A549 (cell line): Measurements from ENCODE around the gene SYS1. TPM values are rescaled to one million over a fixed set of nuclear protein-coding genes. Genes with fewer than 3 reads are reported as not detected.

Experiments
- ATAC-seq, 2 experiments: fragments of 200-7000 bp in 1 of 2; fragments of >200 bp in 1 of 2; cut with Nextera tagmentation in 1 of 2; cut with Tn5 transposase in 1 of 2; 3 replicates each; pipeline versions ENCODE4 v1.8.0 to v1.9.1; 2018 to 2020; ENCODE audit warnings: mild to moderate bottlenecking in 1 of 2, moderate library complexity in 1 of 2
- CTCF ChIA-PET: fragments of 300-600 bp; sonication (Branson Sonifier 250); formaldehyde crosslinking; extraction: SDS; loops from one replicate; lab custom pipeline; 2021; ENCODE audit warnings: antibody characterized with exemption, inconsistent platforms; lab: Yijun Ruan, JAX
- POLR2A ChIA-PET: fragments of 350-600 bp; formaldehyde crosslinking; extraction: SDS; loops from one replicate; lab custom pipeline; 2021; ENCODE audit warnings: antibody characterized with exemption, inconsistent platforms; lab: Yijun Ruan, JAX
- DNase-seq, 2 experiments: peaks; one replicate each; pipeline versions ENCODE4 v3.0.0 to v3.0.0-alpha.2; 2011 to 2016; ENCODE audit warnings: low read depth in 1 of 2, low spot score in 1 of 2
- FAIRE-seq: peaks from 2 replicates; lab custom pipeline; 2011; peaks lifted over from hg19 to GRCh38; lab: Jason Lieb, UNC
- H3K27ac ChIP-seq, 2 experiments: fragments of >200 bp; sonication (Bioruptor Twin); formaldehyde crosslinking; 3 replicates each; pipeline ENCODE4 v1.5.1; 2016 to 2017
- H3K4me1 ChIP-seq: fragments of >200 bp; sonication (Bioruptor Twin); formaldehyde crosslinking; 3 replicates; pipeline ENCODE4 v1.6.1; 2016
- H3K4me2 ChIP-seq: fragments of >200 bp; sonication (Bioruptor Twin); formaldehyde crosslinking; 3 replicates; pipeline ENCODE4 v1.6.1; 2016
- H3K4me3 ChIP-seq: fragments of >200 bp; sonication (Bioruptor Twin); formaldehyde crosslinking; 3 replicates; pipeline ENCODE4 v1.5.1; 2016
- H3K9me3 ChIP-seq: fragments of >200 bp; sonication (Bioruptor Twin); formaldehyde crosslinking; 3 replicates; pipeline ENCODE4 v1.6.1; 2016
- BCL3 ChIP-seq: fragments of >200 bp; sonication (Bioruptor Twin); formaldehyde crosslinking; IDR thresholded peaks from 3 replicates; pipeline ENCODE4 v1.6.1; 2016
- CBX2 ChIP-seq: fragments of 200-600 bp; sonication (generic); IDR thresholded peaks from 2 replicates; pipeline ENCODE4 v1.6.1; 2016; ENCODE audit warnings: low read depth, mild to moderate bottlenecking, borderline replicate concordance
- CHD2 ChIP-seq: fragments of 150-350 bp; IDR thresholded peaks from 2 replicates; pipeline ENCODE4 v1.6.1; 2014; ENCODE audit warnings: low read length; ENCODE audit not compliant: partially characterized antibody
- E2F6 ChIP-seq: IDR thresholded peaks from 2 replicates; pipeline ENCODE4 v1.6.1; 2012; ENCODE audit warnings: low read depth, borderline replicate concordance
- EHF ChIP-seq: fragments of 250-450 bp; sonication (Bioruptor Pico); IDR thresholded peaks from 2 replicates; pipeline ENCODE4 v1.5.0; 2020; ENCODE audit warnings: mild to moderate bottlenecking
- EHMT2 ChIP-seq: fragments of 200-600 bp; sonication (generic); IDR thresholded peaks from 2 replicates; pipeline ENCODE4 v1.6.1; 2016; ENCODE audit warnings: antibody characterized with exemption, low read depth, mild to moderate bottlenecking, moderate library complexity
- ELK1 ChIP-seq: fragments of 150-350 bp; IDR thresholded peaks from 2 replicates; pipeline ENCODE4 v1.6.1; 2014; ENCODE audit warnings: low read depth, mild to moderate bottlenecking, low read length
- FOSL2 ChIP-seq, 2 experiments: fragments of 450-650 bp in 1 of 2; fragments of >200 bp in 1 of 2; sonication (Bioruptor Twin) in 1 of 2; formaldehyde crosslinking; IDR thresholded peaks; 2 replicates each; pipeline versions ENCODE4 v1.5.0 to v1.6.1; 2016 to 2020; ENCODE audit warnings: mild to moderate bottlenecking in 1 of 2, moderate library complexity in 1 of 2
- FOXS1 ChIP-seq: fragments of 250-450 bp; sonication (Bioruptor Pico); IDR thresholded peaks from 2 replicates; pipeline ENCODE4 v1.5.0; 2020; ENCODE audit warnings: mild to moderate bottlenecking, moderate library complexity
- GATA3 ChIP-seq: IDR thresholded peaks from 2 replicates; pipeline ENCODE4 v1.6.1; 2012; ENCODE audit warnings: borderline replicate concordance
- HEYL ChIP-seq: fragments of 250-450 bp; sonication (Bioruptor Pico); IDR thresholded peaks from 2 replicates; pipeline ENCODE4 v1.8.0; 2021; ENCODE audit warnings: mild to moderate bottlenecking, moderate library complexity
- HMGXB4 ChIP-seq: fragments of 250-450 bp; sonication (Bioruptor Pico); IDR thresholded peaks from 2 replicates; pipeline ENCODE4 v1.5.0; 2021; ENCODE audit warnings: mild to moderate bottlenecking, moderate library complexity, borderline replicate concordance
- HOXA7 ChIP-seq: fragments of 250-450 bp; sonication (Bioruptor Pico); IDR thresholded peaks from 2 replicates; pipeline ENCODE4 v1.5.0; 2020; ENCODE audit warnings: mild to moderate bottlenecking, moderate library complexity
- JUN ChIP-seq, 2 experiments: fragments of >200 bp; sonication (Bioruptor Twin); formaldehyde crosslinking; IDR thresholded peaks; 2 replicates in 1 of 2; 3 replicates in 1 of 2; pipeline ENCODE4 v1.6.1; 2016 to 2017
- KDM1A ChIP-seq: fragments of 200-600 bp; sonication (generic); IDR thresholded peaks from 2 replicates; pipeline ENCODE4 v1.6.1; 2016; ENCODE audit warnings: low read depth, mild to moderate bottlenecking
- MAFK ChIP-seq: fragments of 450-650 bp; IDR thresholded peaks from 2 replicates; pipeline ENCODE4 v1.6.1; 2014; ENCODE audit not compliant: partially characterized antibody
- MAZ ChIP-seq: fragments of 150-350 bp; IDR thresholded peaks from 2 replicates; pipeline ENCODE4 v1.6.1; 2014; ENCODE audit warnings: antibody characterized with exemption, low read depth, low read length, borderline replicate concordance
- NFE2L2 ChIP-seq: fragments of 150-350 bp; conservative IDR thresholded peaks from 2 replicates; pipeline ENCODE4 v1.6.1; 2014; ENCODE audit warnings: low read length
- NPAS2 ChIP-seq: fragments of 250-450 bp; sonication (Bioruptor Pico); IDR thresholded peaks from 2 replicates; pipeline ENCODE4 v1.8.0; 2022; ENCODE audit warnings: mild to moderate bottlenecking, moderate library complexity, borderline replicate concordance
- POLR2A ChIP-seq: IDR thresholded peaks from 2 replicates; pipeline ENCODE4 v1.6.1; 2012; ENCODE audit warnings: mild to moderate bottlenecking, low read length
- RAD21 ChIP-seq, 2 experiments: fragments of >200 bp in 1 of 2; sonication (Bioruptor Twin) in 1 of 2; formaldehyde crosslinking in 1 of 2; IDR thresholded peaks in 1 of 2; conservative IDR thresholded peaks in 1 of 2; 2 replicates in 1 of 2; 3 replicates in 1 of 2; pipeline ENCODE4 v1.6.1; 2012 to 2018; ENCODE audit warnings: inconsistent platforms in 1 of 2
- RARB ChIP-seq: fragments of 250-450 bp; sonication (Bioruptor Pico); IDR thresholded peaks from 2 replicates; pipeline ENCODE4 v1.8.0; 2021; ENCODE audit warnings: mild to moderate bottlenecking, moderate library complexity
- SMC3 ChIP-seq: fragments of >200 bp; sonication (Bioruptor Twin); formaldehyde crosslinking; IDR thresholded peaks from 3 replicates; pipeline ENCODE4 v1.6.1; 2018; ENCODE audit warnings: inconsistent platforms
- TP53 ChIP-seq: fragments of 250-450 bp; sonication (Bioruptor Pico); IDR thresholded peaks from 2 replicates; pipeline ENCODE4 v1.5.0; 2021; ENCODE audit warnings: mild to moderate bottlenecking, moderate library complexity
- ZNF302 ChIP-seq: fragments of 250-450 bp; sonication (Bioruptor Pico); IDR thresholded peaks from 2 replicates; pipeline ENCODE4 v1.9.0; 2021; ENCODE audit warnings: inconsistent platforms, mild to moderate bottlenecking, moderate library complexity
- WGBS: methylation state at CpG from one replicate; pipeline ENCODE4 v1.1.6; 2017; ENCODE audit errors: missing lambda C conversion rate; 5-methylcytosine and 5-hydroxymethylcytosine counted together
- polyA plus RNA-seq, 4 experiments: library from polyadenylated mRNA; depleted of rRNA in 3 of 4; stranded (reverse); fragments of >200 nt; fragmentation: RNase III in 1 of 4; extraction: RNeasy Plus Mini Kit Qiagen cat#74134 plus additional on column Dnase treatment in 1 of 4; gene quantifications; 2 replicates in 3 of 4; 3 replicates in 1 of 4; pipeline ENCODE4 v1.2.3, GENCODE V29; 2011 to 2017
- TF ChIP-seq, protein P1 (sequence below): fragments of 450-650 bp; IDR thresholded peaks from 2 replicates; pipeline ENCODE4 v1.6.1; 2014; ENCODE audit warnings: antibody characterized with exemption
- TF ChIP-seq, protein P2 (sequence below): IDR thresholded peaks from 2 replicates; pipeline ENCODE4 v1.6.1; 2012
- TF ChIP-seq, protein P3 (sequence below): IDR thresholded peaks from 2 replicates; pipeline ENCODE4 v1.6.1; 2012

The SYS1 gene
- polyA plus RNA-seq, 2 of the 4 experiments (the other 2 are of a cell fraction): 20.2 to 27.6 TPM

DNA sequence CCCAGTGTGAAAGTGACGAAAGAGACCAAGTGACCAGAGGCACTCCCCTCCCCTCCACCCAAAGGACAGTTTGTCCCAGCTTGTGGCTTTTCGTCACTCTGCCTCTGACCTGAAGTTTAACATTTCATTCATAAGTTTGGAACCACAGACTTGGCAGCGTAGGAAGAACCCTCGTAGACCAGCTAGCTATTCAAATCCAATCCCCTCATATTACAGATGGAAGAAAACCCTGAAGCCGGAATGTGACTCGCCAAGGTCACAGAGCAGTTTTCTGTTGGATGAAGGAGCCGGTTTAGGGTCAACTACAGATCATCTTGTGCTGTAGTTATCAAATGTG is 3.9 kb upstream of the SYS1 start (continued):
- TF ChIP-seq SMC3 (no peak), TP53 (CRISPR knock-in tag) (no peak), HEYL (no peak), KDM1A (no peak), NFE2L2 (no peak)

DNA sequence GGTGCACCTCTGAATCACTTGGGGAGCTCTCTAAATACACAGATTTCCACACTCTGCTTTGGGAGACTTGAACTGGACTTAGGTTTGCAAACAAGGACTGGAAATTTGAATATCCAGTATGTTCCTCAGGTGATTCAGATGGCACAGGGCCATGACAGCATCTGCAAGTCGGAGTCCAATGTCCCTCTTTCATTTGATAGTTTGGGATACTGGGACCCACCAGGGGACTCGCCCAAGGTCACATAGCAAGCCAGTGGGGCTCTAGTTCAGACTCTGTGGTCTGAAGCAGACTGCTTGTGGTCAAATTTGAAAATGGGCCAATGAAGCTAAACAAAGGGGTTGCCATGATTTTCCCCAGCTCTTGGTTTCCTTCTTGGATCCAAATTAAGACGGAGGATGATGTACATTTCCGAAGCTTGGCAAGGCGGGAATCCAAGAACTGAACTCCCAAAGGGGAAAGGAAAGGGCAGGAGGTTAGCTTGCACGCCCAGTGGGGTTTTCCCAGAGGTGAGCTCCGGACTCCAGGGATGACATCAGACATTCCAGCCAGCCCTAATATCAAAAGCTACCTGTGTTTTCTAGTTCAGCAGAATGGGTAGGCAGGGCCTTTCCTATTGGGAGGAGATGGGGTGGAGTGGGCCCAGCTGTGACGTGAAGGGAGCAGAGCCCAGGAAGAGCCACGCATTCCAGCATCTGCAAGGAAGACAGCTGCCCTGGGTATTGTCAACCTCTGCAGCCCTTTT is 3.4 kb upstream of the SYS1 start:
- Histone ChIP-seq H3K4me2 (peak overlapping the region; percentile 3; the same call in 1 of the 3 replicates), H3K27ac (peak overlapping the region in 1 of 2 experiments; percentile 16; a peak in 1 of 6 replicates), H3K4me3 (no peak overlapping the region), H3K9me3 (no peaks in the 10 kb centered on the region), H3K4me1 (peaks cover 51% of the 10 kb centered on the region)
- TF ChIP-seq E2F6 (no peak), ZNF302 (CRISPR knock-in tag) (no peak), EHMT2 (no peak), ELK1 (no peak), JUN (IDR thresholded peaks at IDR 0.05) (no peak), MAFK (no peak), BCL3 (no peak), FOXS1 (CRISPR knock-in tag) (no peak), CBX2 (no peak), NPAS2 (CRISPR knock-in tag) (no peak)
- TF ChIP-seq, protein P1, sequence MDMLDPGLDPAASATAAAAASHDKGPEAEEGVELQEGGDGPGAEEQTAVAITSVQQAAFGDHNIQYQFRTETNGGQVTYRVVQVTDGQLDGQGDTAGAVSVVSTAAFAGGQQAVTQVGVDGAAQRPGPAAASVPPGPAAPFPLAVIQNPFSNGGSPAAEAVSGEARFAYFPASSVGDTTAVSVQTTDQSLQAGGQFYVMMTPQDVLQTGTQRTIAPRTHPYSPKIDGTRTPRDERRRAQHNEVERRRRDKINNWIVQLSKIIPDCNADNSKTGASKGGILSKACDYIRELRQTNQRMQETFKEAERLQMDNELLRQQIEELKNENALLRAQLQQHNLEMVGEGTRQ: no peak
- TF ChIP-seq, protein P2, sequence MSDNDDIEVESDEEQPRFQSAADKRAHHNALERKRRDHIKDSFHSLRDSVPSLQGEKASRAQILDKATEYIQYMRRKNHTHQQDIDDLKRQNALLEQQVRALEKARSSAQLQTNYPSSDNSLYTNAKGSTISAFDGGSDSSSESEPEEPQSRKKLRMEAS: no peak
- WGBS: 56% methylated on average over 9 of the region's 9 CpGs
- DNase-seq: no peak
- ChIA-PET POLR2A (interaction anchor here (0.5 to 1.9 kb wide), 3 partner anchors 11 to 83 kb away, joined by 3 to 17 read pairs (median 5); partner anchors contain the start of gene SDC4), CTCF (interaction anchor here (1.1 to 9.2 kb wide), 12 partner anchors 9 to 412 kb away, joined by 3 to 159 read pairs (median 48); partner anchors contain the start of gene SDC4)
- FAIRE-seq: no peak
- no peak for ATAC-seq

DNA sequence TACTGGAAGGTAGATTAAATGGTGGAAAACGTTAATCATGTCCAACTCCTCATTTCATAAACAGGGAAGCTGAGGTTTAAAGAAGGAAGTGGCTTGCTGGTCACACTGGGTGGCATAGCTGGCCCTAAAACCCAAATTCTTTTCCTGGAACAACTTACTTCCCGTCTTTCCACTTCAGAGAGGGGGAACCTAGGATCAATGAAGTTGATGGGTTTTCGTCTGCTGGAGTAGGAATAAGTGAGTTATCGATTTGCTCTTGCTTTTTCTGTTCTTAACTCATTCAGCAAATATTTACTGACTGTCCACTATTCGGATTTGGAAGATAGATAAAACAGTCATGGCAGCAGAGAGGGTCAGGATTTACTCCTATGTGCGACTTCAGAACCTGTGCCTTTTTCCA is 1.2 kb upstream of the SYS1 start:
- Histone ChIP-seq H3K27ac (no peak overlapping the region), H3K9me3 (no peaks in the 10 kb centered on the region), H3K4me1 (peaks cover 38% of the 10 kb centered on the region; the same call in 2 of the 3 replicates), H3K4me3 (no peak overlapping the region), H3K4me2 (no peak overlapping the region)
- no peak for FAIRE-seq
- ChIA-PET POLR2A (no interaction called here), CTCF (interaction anchor here (0.9 to 9.2 kb wide), 18 partner anchors 8 to 409 kb away, joined by 3 to 159 read pairs (median 12); partner anchors contain the start of gene SDC4)
- 75% methylated on average over 6 of the region's 6 CpGs for WGBS
- ATAC-seq: no peak
- DNase-seq: no peak
- TF ChIP-seq HOXA7: no peak
- TF ChIP-seq CHD2: no peak
- no peak for TF ChIP-seq TP53 (CRISPR knock-in tag)
- TF ChIP-seq EHF (CRISPR knock-in tag): no peak
- no peak for TF ChIP-seq RARB (CRISPR knock-in tag)
- no peak for TF ChIP-seq MAZ
- no peak for TF ChIP-seq POLR2A
- no peak for TF ChIP-seq CBX2
- no peak for TF ChIP-seq SMC3
- no peak for TF ChIP-seq RAD21 (conservative IDR thresholded peaks at IDR 0.05 in 1 of 2, IDR thresholded peaks at IDR 0.05 in 1 of 2)
- no peak for TF ChIP-seq NPAS2 (CRISPR knock-in tag)
- TF ChIP-seq, protein P3, sequence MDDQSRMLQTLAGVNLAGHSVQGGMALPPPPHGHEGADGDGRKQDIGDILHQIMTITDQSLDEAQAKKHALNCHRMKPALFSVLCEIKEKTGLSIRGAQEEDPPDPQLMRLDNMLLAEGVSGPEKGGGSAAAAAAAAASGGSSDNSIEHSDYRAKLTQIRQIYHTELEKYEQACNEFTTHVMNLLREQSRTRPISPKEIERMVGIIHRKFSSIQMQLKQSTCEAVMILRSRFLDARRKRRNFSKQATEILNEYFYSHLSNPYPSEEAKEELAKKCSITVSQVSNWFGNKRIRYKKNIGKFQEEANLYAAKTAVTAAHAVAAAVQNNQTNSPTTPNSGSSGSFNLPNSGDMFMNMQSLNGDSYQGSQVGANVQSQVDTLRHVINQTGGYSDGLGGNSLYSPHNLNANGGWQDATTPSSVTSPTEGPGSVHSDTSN: no peak
- no peak for TF ChIP-seq FOSL2 (IDR thresholded peaks at IDR 0.05)
- TF ChIP-seq FOSL2 (CRISPR knock-in tag; IDR thresholded peaks at IDR 0.05): no peak
- no peak for TF ChIP-seq GATA3
- no peak for TF ChIP-seq HMGXB4 (CRISPR knock-in tag)
